GM21360 (cell line): ENCODE results near the gene CAND2.

Experiments used
- ATAC-seq: cut with Tn5 transposase; IDR thresholded peaks from one replicate; pipeline ENCODE4 v1.9.1; 2021; ENCODE audit warnings: mild to moderate bottlenecking, moderate library complexity; ENCODE audit not compliant: unreplicated experiment

The CAND2 gene

GRCh38 chr3:12796171-12797123, at the start of gene CAND2:
Gene CAND2 (plus strand): TSS chr3:12796680. CDS start chr3:12796721, 41 bp downstream.
- no peak for ATAC-seq

GRCh38 chr3:12748477-12748876, 48.0 kb upstream of the CAND2 start:
- no peak for ATAC-seq

- ATAC-seq: no peak
These were observed 46.3 kb upstream of the CAND2 start for GRCh38 chr3:12750223-12750622.

- no peak for ATAC-seq
These were observed 45.8 kb upstream of the CAND2 start for GRCh38 chr3:12750658-12751071.

GRCh38 chr3:12751571-12751970, 44.9 kb upstream of the CAND2 start:
- ATAC-seq: no peak

- no peak for ATAC-seq
These were observed 44.4 kb upstream of the CAND2 start for GRCh38 chr3:12752102-12752501.

GRCh38 chr3:12752809-12753208, 43.7 kb upstream of the CAND2 start:
- ATAC-seq: no peak

- no peak for ATAC-seq
These were observed 43.0 kb upstream of the CAND2 start for GRCh38 chr3:12753275-12754028.

GRCh38 chr3:12754313-12754712, 42.2 kb upstream of the CAND2 start:
- ATAC-seq: no peak

GRCh38 chr3:12755754-12756153, 40.7 kb upstream of the CAND2 start:
- no peak for ATAC-seq

- ATAC-seq: no peak
These were observed 40.3 kb upstream of the CAND2 start for GRCh38 chr3:12756175-12756574.

GRCh38 chr3:12756635-12757034, 39.8 kb upstream of the CAND2 start:
- no peak for ATAC-seq

GRCh38 chr3:12758025-12758781, 38.3 kb upstream of the CAND2 start:
- ATAC-seq: no peak

GRCh38 chr3:12759097-12759679, 37.3 kb upstream of the CAND2 start, which contains the start of gene TMEM40:
Gene TMEM40 (minus strand): TSS chr3:12759259. CDS start chr3:12749832, 9,427 bp downstream.
- ATAC-seq: no peak

- no peak for ATAC-seq
These were observed 36.6 kb upstream of the CAND2 start for GRCh38 chr3:12759693-12760565.

GRCh38 chr3:12764171-12764776, 32.2 kb upstream of the CAND2 start:
- ATAC-seq: no peak

GRCh38 chr3:12766541-12766940, 29.9 kb upstream of the CAND2 start:
- no peak for ATAC-seq

GRCh38 chr3:12768579-12769527, 27.6 kb upstream of the CAND2 start:
- ATAC-seq: no peak
